ENCODE data around the gene AHCYL1.
"Not testable (repeated sequence)": the region's sequence is repeated elsewhere in the genome, so short reads cannot be mapped to it uniquely, and the experiment has no call there.

The AHCYL1 gene

GRCh38 chr1:109951501-109951900, 33.1 kb upstream of the AHCYL1 start:
- not testable (repeated sequence) for H3K4me1 ChIP-seq (ENCODE audit: control insufficient read depth in 1 of 2, insufficient read depth in 2 of 2, low read length in 2 of 2); H3K36me3 ChIP-seq (ENCODE audit: control insufficient read depth in 1 of 2, insufficient read depth in 2 of 2, low read length in 2 of 2); H3K9me3 ChIP-seq (ENCODE audit: control insufficient read depth in 1 of 2, low read length in 2 of 2); H3K4me3 ChIP-seq (ENCODE audit: low read depth in 1 of 2, low read length in 2 of 2); H3K27me3 ChIP-seq (ENCODE audit: low read depth, low read length); H3K27ac ChIP-seq (ENCODE audit: low read length)

- H3K9me3 ChIP-seq (ENCODE audit: control insufficient read depth in 1 of 2, low read length in 2 of 2), result no peaks in the 10 kb centered on the region
- no peaks in the 10 kb centered on the region for H3K36me3 ChIP-seq (ENCODE audit: control insufficient read depth in 1 of 2, insufficient read depth in 2 of 2, low read length in 2 of 2)
- no peaks in the 10 kb centered on the region for H3K27me3 ChIP-seq (ENCODE audit: low read depth, low read length)
- H3K4me1 ChIP-seq (ENCODE audit: control insufficient read depth in 1 of 2, insufficient read depth in 2 of 2, low read length in 2 of 2), result peaks cover 0 to 8% of the 10 kb centered on the region in 2 donors
- no peak overlapping the region for H3K4me3 ChIP-seq (ENCODE audit: low read depth in 1 of 2, low read length in 2 of 2)
- no peak overlapping the region for H3K27ac ChIP-seq (ENCODE audit: low read length)
Measured at GRCh38 chr1:109954041-109954512, 30.5 kb upstream of the AHCYL1 start.

GRCh38 chr1:109959632-109959973, 25.0 kb upstream of the AHCYL1 start:
- peak overlapping the region; percentile 16 for H3K27ac ChIP-seq (ENCODE audit: low read length)
- no peak overlapping the region for H3K4me3 ChIP-seq (ENCODE audit: low read depth in 1 of 2, low read length in 2 of 2)

GRCh38 chr1:109959974-109960744, 24.4 kb upstream of the AHCYL1 start:
- Histone ChIP-seq H3K27ac (ENCODE audit: low read length) (peak overlapping the region; percentile 16), H3K4me3 (ENCODE audit: low read depth in 1 of 2, low read length in 2 of 2) (no peak overlapping the region), H3K4me1 (ENCODE audit: control insufficient read depth in 1 of 2, insufficient read depth in 2 of 2, low read length in 2 of 2) (peaks cover 14% of the 10 kb centered on the region in 2 donors), H3K27me3 (ENCODE audit: low read depth, low read length) (no peaks in the 10 kb centered on the region), H3K36me3 (ENCODE audit: control insufficient read depth in 1 of 2, insufficient read depth in 2 of 2, low read length in 2 of 2) (no peaks in the 10 kb centered on the region), H3K9me3 (ENCODE audit: control insufficient read depth in 1 of 2, low read length in 2 of 2) (no peaks in the 10 kb centered on the region)

More at GRCh38 chr1:109959632-109959973, 25.0 kb upstream of the AHCYL1 start:
- Histone ChIP-seq H3K4me1 (ENCODE audit: control insufficient read depth in 1 of 2, insufficient read depth in 2 of 2, low read length in 2 of 2) (peaks cover 14% of the 10 kb centered on the region in 2 donors), H3K27me3 (ENCODE audit: low read depth, low read length) (no peaks in the 10 kb centered on the region), H3K36me3 (ENCODE audit: control insufficient read depth in 1 of 2, insufficient read depth in 2 of 2, low read length in 2 of 2) (no peaks in the 10 kb centered on the region), H3K9me3 (ENCODE audit: control insufficient read depth in 1 of 2, low read length in 2 of 2) (no peaks in the 10 kb centered on the region)

GRCh38 chr1:109960745-109961094, 23.8 kb upstream of the AHCYL1 start:
- H3K4me1 ChIP-seq (ENCODE audit: control insufficient read depth in 1 of 2, insufficient read depth in 2 of 2, low read length in 2 of 2), result peaks cover 14% of the 10 kb centered on the region in 2 donors

GRCh38 chr1:109963864-109964263, 20.7 kb upstream of the AHCYL1 start:
- Histone ChIP-seq H3K36me3 (ENCODE audit: control insufficient read depth in 1 of 2, insufficient read depth in 2 of 2, low read length in 2 of 2) (no peaks in the 10 kb centered on the region), H3K4me1 (ENCODE audit: control insufficient read depth in 1 of 2, insufficient read depth in 2 of 2, low read length in 2 of 2) (peaks cover 10 to 14% of the 10 kb centered on the region in 2 donors), H3K4me3 (ENCODE audit: low read depth in 1 of 2, low read length in 2 of 2) (no peak overlapping the region), H3K9me3 (ENCODE audit: control insufficient read depth in 1 of 2, low read length in 2 of 2) (no peaks in the 10 kb centered on the region), H3K27me3 (ENCODE audit: low read depth, low read length) (no peaks in the 10 kb centered on the region), H3K27ac (ENCODE audit: low read length) (no peak overlapping the region)

More at GRCh38 chr1:109960745-109961094, 23.8 kb upstream of the AHCYL1 start:
- Histone ChIP-seq H3K4me3 (ENCODE audit: low read depth in 1 of 2, low read length in 2 of 2) (no peak overlapping the region), H3K27ac (ENCODE audit: low read length) (no peak overlapping the region), H3K9me3 (ENCODE audit: control insufficient read depth in 1 of 2, low read length in 2 of 2) (no peaks in the 10 kb centered on the region), H3K36me3 (ENCODE audit: control insufficient read depth in 1 of 2, insufficient read depth in 2 of 2, low read length in 2 of 2) (no peaks in the 10 kb centered on the region), H3K27me3 (ENCODE audit: low read depth, low read length) (no peaks in the 10 kb centered on the region)

GRCh38 chr1:109969146-109969829, 15.3 kb upstream of the AHCYL1 start:
- Histone ChIP-seq H3K27ac (ENCODE audit: low read length) (no peak overlapping the region), H3K4me3 (ENCODE audit: low read depth in 1 of 2, low read length in 2 of 2) (no peak overlapping the region), H3K27me3 (ENCODE audit: low read depth, low read length) (no peaks in the 10 kb centered on the region), H3K36me3 (ENCODE audit: control insufficient read depth in 1 of 2, insufficient read depth in 2 of 2, low read length in 2 of 2) (no peaks in the 10 kb centered on the region), H3K9me3 (ENCODE audit: control insufficient read depth in 1 of 2, low read length in 2 of 2) (no peaks in the 10 kb centered on the region), H3K4me1 (ENCODE audit: control insufficient read depth in 1 of 2, insufficient read depth in 2 of 2, low read length in 2 of 2) (no peaks in the 10 kb centered on the region)

- Histone ChIP-seq H3K36me3 (ENCODE audit: control insufficient read depth in 1 of 2, insufficient read depth in 2 of 2, low read length in 2 of 2) (no peaks in the 10 kb centered on the region), H3K4me3 (ENCODE audit: low read depth in 1 of 2, low read length in 2 of 2) (no peak overlapping the region), H3K27ac (ENCODE audit: low read length) (no peak overlapping the region), H3K4me1 (ENCODE audit: control insufficient read depth in 1 of 2, insufficient read depth in 2 of 2, low read length in 2 of 2) (no peaks in the 10 kb centered on the region), H3K27me3 (ENCODE audit: low read depth, low read length) (no peaks in the 10 kb centered on the region), H3K9me3 (ENCODE audit: control insufficient read depth in 1 of 2, low read length in 2 of 2) (no peaks in the 10 kb centered on the region)
Measured at GRCh38 chr1:109969907-109970306, 14.7 kb upstream of the AHCYL1 start.

GRCh38 chr1:109971559-109971958, 13.0 kb upstream of the AHCYL1 start:
- Histone ChIP-seq H3K27ac (ENCODE audit: low read length) (no peak overlapping the region), H3K9me3 (ENCODE audit: control insufficient read depth in 1 of 2, low read length in 2 of 2) (no peaks in the 10 kb centered on the region), H3K4me3 (ENCODE audit: low read depth in 1 of 2, low read length in 2 of 2) (no peak overlapping the region), H3K36me3 (ENCODE audit: control insufficient read depth in 1 of 2, insufficient read depth in 2 of 2, low read length in 2 of 2) (no peaks in the 10 kb centered on the region), H3K4me1 (ENCODE audit: control insufficient read depth in 1 of 2, insufficient read depth in 2 of 2, low read length in 2 of 2) (no peaks in the 10 kb centered on the region), H3K27me3 (ENCODE audit: low read depth, low read length) (no peaks in the 10 kb centered on the region)

- no peak overlapping the region for H3K27ac ChIP-seq (ENCODE audit: low read length)
- no peaks in the 10 kb centered on the region for H3K4me1 ChIP-seq (ENCODE audit: control insufficient read depth in 1 of 2, insufficient read depth in 2 of 2, low read length in 2 of 2)
Measured at GRCh38 chr1:109974191-109974590, 10.4 kb upstream of the AHCYL1 start.

GRCh38 chr1:109975718-109976117, 8.8 kb upstream of the AHCYL1 start:
- Histone ChIP-seq H3K27ac (ENCODE audit: low read length) (no peak overlapping the region), H3K4me3 (ENCODE audit: low read depth in 1 of 2, low read length in 2 of 2) (no peak overlapping the region), H3K27me3 (ENCODE audit: low read depth, low read length) (no peaks in the 10 kb centered on the region), H3K9me3 (ENCODE audit: control insufficient read depth in 1 of 2, low read length in 2 of 2) (no peaks in the 10 kb centered on the region), H3K36me3 (ENCODE audit: control insufficient read depth in 1 of 2, insufficient read depth in 2 of 2, low read length in 2 of 2) (no peaks in the 10 kb centered on the region), H3K4me1 (ENCODE audit: control insufficient read depth in 1 of 2, insufficient read depth in 2 of 2, low read length in 2 of 2) (no peaks in the 10 kb centered on the region)

More at GRCh38 chr1:109974191-109974590, 10.4 kb upstream of the AHCYL1 start:
- Histone ChIP-seq H3K36me3 (ENCODE audit: control insufficient read depth in 1 of 2, insufficient read depth in 2 of 2, low read length in 2 of 2) (no peaks in the 10 kb centered on the region), H3K27me3 (ENCODE audit: low read depth, low read length) (no peaks in the 10 kb centered on the region), H3K4me3 (ENCODE audit: low read depth in 1 of 2, low read length in 2 of 2) (no peak overlapping the region), H3K9me3 (ENCODE audit: control insufficient read depth in 1 of 2, low read length in 2 of 2) (no peaks in the 10 kb centered on the region)
